HepG2 (cell line): Measurements from ENCODE around the gene FGD5. TPM values are rescaled to one million over a fixed set of nuclear protein-coding genes. Genes with fewer than 3 reads are reported as not detected.

Experiments
- ATAC-seq: fragments of 200-7000 bp; cut with Tn5 transposase; 3 replicates; pipeline ENCODE4 v1.9.1; 2020; ENCODE audit warnings: mild to moderate bottlenecking, moderate library complexity
- BruUV-seq: library from RNA; stranded (reverse); fragments of 400-500 nt; replicated peaks from 2 replicates; lab custom pipeline; 2021; lab: Mats Ljungman, UMichigan
- CTCF ChIA-PET: fragments of 300-600 bp; formaldehyde crosslinking; extraction: SDS; loops from one replicate; lab custom pipeline; 2021; ENCODE audit warnings: low total read pairs, inconsistent platforms, low intra/inter-chr PET ratio; lab: Yijun Ruan, JAX
- POLR2A ChIA-PET: fragments of 350-600 bp; sonication (Branson Sonifier 250); formaldehyde crosslinking; loops from one replicate; lab custom pipeline; 2020; ENCODE audit warnings: antibody characterized with exemption, inconsistent platforms; lab: Yijun Ruan, JAX
- DNase-seq: peaks from one replicate; pipeline ENCODE4 v3.0.0-alpha.2; 2015; ENCODE audit warnings: low spot score
- FAIRE-seq: peaks from 3 replicates; lab custom pipeline; 2011; peaks lifted over from hg19 to GRCh38; lab: Jason Lieb, UNC
- H2AFZ ChIP-seq: one replicate; pipeline ENCODE4 v1.6.1; 2011; ENCODE audit warnings: low read length, inconsistent platforms
- H3K27ac ChIP-seq: fragments of 300-600 bp; 3 replicates; pipeline ENCODE4 v1.8.0; 2011; ENCODE audit warnings: mixed run types, mild to moderate bottlenecking, mixed read lengths, low read length, inconsistent platforms; ENCODE audit not compliant: insufficient read depth; ENCODE audit errors: extremely low read length
- H3K27me3 ChIP-seq, 2 experiments: fragments of 200-600 bp in 1 of 2; 2 replicates in 1 of 2; 3 replicates in 1 of 2; pipeline versions ENCODE4 v1.6.0 to v1.8.0; 2011; ENCODE audit warnings: low read length in 2 of 2, mild to moderate bottlenecking in 2 of 2, moderate library complexity in 2 of 2, inconsistent platforms in 1 of 2; ENCODE audit not compliant: insufficient read depth in 2 of 2, control insufficient read depth in 1 of 2
- H3K36me3 ChIP-seq, 2 experiments: fragments of 200-600 bp in 1 of 2; replicated peaks in 1 of 2; 2 replicates in 1 of 2; 3 replicates in 1 of 2; pipeline versions ENCODE4 v1.5.1 to v1.8.0; 2011; ENCODE audit warnings: low read length in 2 of 2, inconsistent platforms in 1 of 2; ENCODE audit not compliant: insufficient read depth in 2 of 2, control insufficient read depth in 1 of 2
- H3K4me1 ChIP-seq: 2 replicates; pipeline ENCODE4 v1.5.1; 2012; ENCODE audit warnings: low read length, inconsistent platforms; ENCODE audit not compliant: insufficient read depth
- H3K4me2 ChIP-seq: 2 replicates; pipeline ENCODE4 v1.6.0; 2011; ENCODE audit warnings: low read depth, low read length, inconsistent platforms
- H3K4me3 ChIP-seq, 3 experiments: fragments of 200-600 bp in 1 of 3; sonication (generic), shearing (Covaris generic) in 1 of 3; replicated peaks in 1 of 3; 2 replicates each; pipeline ENCODE4 v1.5.1; 2011 to 2016; ENCODE audit warnings: low read length in 3 of 3, inconsistent platforms in 2 of 3, low read depth in 2 of 3, mild to moderate bottlenecking in 2 of 3, control low read depth in 1 of 3, mixed read lengths in 1 of 3; ENCODE audit not compliant: insufficient read depth in 1 of 3
- H3K79me2 ChIP-seq: one replicate; pipeline ENCODE4 v1.6.1; 2011; ENCODE audit warnings: low read length, inconsistent platforms; ENCODE audit not compliant: insufficient read depth
- H3K9ac ChIP-seq: 2 replicates; pipeline ENCODE4 v1.6.0; 2011; ENCODE audit warnings: mild to moderate bottlenecking, low read depth, low read length, inconsistent platforms; ENCODE audit not compliant: insufficient read depth
- H3K9me3 ChIP-seq: 2 replicates; pipeline ENCODE4 v1.5.1; 2012; ENCODE audit warnings: mild to moderate bottlenecking, low read length
- H4K20me1 ChIP-seq: 2 replicates; pipeline ENCODE4 v1.6.0; 2011; ENCODE audit warnings: inconsistent platforms, mild to moderate bottlenecking, low read length, moderate library complexity; ENCODE audit not compliant: insufficient read depth
- BORCS8-MEF2B ChIP-seq: sonication (generic); formaldehyde crosslinking; IDR thresholded peaks from 2 replicates; pipeline ENCODE4 v1.8.0; 2022; ENCODE audit warnings: mild to moderate bottlenecking, missing genetic modification reagents
- DDIT3 ChIP-seq: sonication (generic); formaldehyde crosslinking; IDR thresholded peaks from 2 replicates; pipeline ENCODE4 v1.4.0; 2020; ENCODE audit warnings: mild to moderate bottlenecking, missing genetic modification reagents
- GPN1 ChIP-seq: sonication (generic); formaldehyde crosslinking; IDR thresholded peaks from 2 replicates; pipeline ENCODE4 v1.5.1; 2020; ENCODE audit warnings: missing genetic modification reagents, borderline replicate concordance
- GZF1 ChIP-seq: sonication (generic); formaldehyde crosslinking; IDR thresholded peaks from 2 replicates; pipeline ENCODE4 v1.5.1; 2020; ENCODE audit warnings: mild to moderate bottlenecking, missing genetic modification reagents
- KDM5A ChIP-seq: fragments of 200-600 bp; sonication (generic); IDR thresholded peaks from 2 replicates; pipeline ENCODE4 v1.7.0; 2018; ENCODE audit warnings: antibody characterized with exemption, mild to moderate bottlenecking, low read length, borderline replicate concordance
- KMT2A ChIP-seq: sonication (generic); formaldehyde crosslinking; IDR thresholded peaks from 2 replicates; pipeline ENCODE4 v1.4.0; 2020; ENCODE audit warnings: missing genetic modification reagents
- MTF1 ChIP-seq: sonication (generic); formaldehyde crosslinking; IDR thresholded peaks from 2 replicates; pipeline ENCODE4 v1.5.0; 2020; ENCODE audit warnings: missing genetic modification reagents
- PAWR ChIP-seq: sonication (generic); formaldehyde crosslinking; IDR thresholded peaks from 2 replicates; pipeline ENCODE4 v1.4.0; 2020; ENCODE audit warnings: missing genetic modification reagents, mild to moderate bottlenecking, borderline replicate concordance
- PAX8 ChIP-seq: sonication (generic); formaldehyde crosslinking; IDR thresholded peaks from 2 replicates; pipeline ENCODE4 v1.8.0; 2022; ENCODE audit warnings: mild to moderate bottlenecking, missing genetic modification reagents, borderline replicate concordance
- PHF20 ChIP-seq: sonication (generic); formaldehyde crosslinking; IDR thresholded peaks from 2 replicates; pipeline ENCODE4 v1.5.0; 2020; ENCODE audit warnings: mild to moderate bottlenecking, missing genetic modification reagents
- STAG1 ChIP-seq: sonication (generic); formaldehyde crosslinking; IDR thresholded peaks from 2 replicates; pipeline ENCODE4 v1.4.0; 2020; ENCODE audit warnings: missing genetic modification reagents
- U2AF1 ChIP-seq: fragments of 200-400 bp; formaldehyde crosslinking; optimal IDR thresholded peaks from 2 replicates; pipeline ENCODE3; 2017; ENCODE audit warnings: mild to moderate bottlenecking, low read depth, low read length
- YEATS4 ChIP-seq: sonication (generic); formaldehyde crosslinking; IDR thresholded peaks from 2 replicates; pipeline ENCODE4 v1.4.0; 2020; ENCODE audit warnings: missing genetic modification reagents, borderline replicate concordance
- ZBTB1 ChIP-seq: sonication (generic); formaldehyde crosslinking; IDR thresholded peaks from 2 replicates; pipeline ENCODE4 v1.4.0; 2020; ENCODE audit warnings: missing genetic modification reagents, borderline replicate concordance
- ZNF12 ChIP-seq: sonication (generic); formaldehyde crosslinking; IDR thresholded peaks from 2 replicates; pipeline ENCODE4 v1.5.0; 2020; ENCODE audit warnings: missing genetic modification reagents
- ZNF275 ChIP-seq: sonication (generic); formaldehyde crosslinking; IDR thresholded peaks from 2 replicates; pipeline ENCODE4 v1.8.0; 2022; ENCODE audit warnings: missing genetic modification reagents, mild to moderate bottlenecking, inconsistent platforms, borderline replicate concordance
- ZNF292 ChIP-seq: sonication (generic); formaldehyde crosslinking; IDR thresholded peaks from 2 replicates; pipeline ENCODE4 v1.8.1; 2022; ENCODE audit warnings: mild to moderate bottlenecking, low read depth, missing genetic modification reagents, borderline replicate concordance
- ZNF430 ChIP-seq: sonication (generic); formaldehyde crosslinking; IDR thresholded peaks from 2 replicates; pipeline ENCODE4 v1.9.0; 2021; ENCODE audit warnings: mild to moderate bottlenecking, missing genetic modification reagents
- ZNF431 ChIP-seq: sonication (generic); formaldehyde crosslinking; IDR thresholded peaks from 2 replicates; pipeline ENCODE4 v1.9.0; 2022; ENCODE audit warnings: missing genetic modification reagents, low read depth, mild to moderate bottlenecking, borderline replicate concordance
- ZNF562 ChIP-seq: sonication (generic); formaldehyde crosslinking; IDR thresholded peaks from 2 replicates; pipeline ENCODE4 v1.8.0; 2022; ENCODE audit warnings: missing genetic modification reagents, borderline replicate concordance
- ZNF883 ChIP-seq: sonication (generic); formaldehyde crosslinking; IDR thresholded peaks from 2 replicates; pipeline ENCODE4 v1.5.1; 2020; ENCODE audit warnings: mild to moderate bottlenecking, missing genetic modification reagents; ENCODE audit errors: not compliant biosample characterization
- ZZZ3 ChIP-seq: sonication (generic); formaldehyde crosslinking; IDR thresholded peaks from 2 replicates; pipeline ENCODE4 v1.4.0; 2020; ENCODE audit warnings: missing genetic modification reagents, mild to moderate bottlenecking, borderline replicate concordance
- WGBS: methylation state at CpG from one replicate; pipeline ENCODE4 v1.1.6; 2017; ENCODE audit warnings: low lambda C conversion rate; 5-methylcytosine and 5-hydroxymethylcytosine counted together
- in situ Hi-C: cut with HindIII; loops from 2 replicates; pipeline ENCODE4 v1.10.0; 2017; ENCODE audit warnings: low pct_unique_long_range_greater_than_20kb; ENCODE audit not compliant: extremely low pct_ligation_motif_present
- intact Hi-C: fragments of 100-400 bp; cut with micrococcal nuclease; formaldehyde crosslinking; loops from one replicate; pipeline ENCODE4 v1.10.0; 2022; ENCODE audit not compliant: unreplicated experiment
- polyA plus RNA-seq, 8 experiments: library from polyadenylated mRNA; depleted of rRNA in 3 of 8; stranded (reverse) in 7 of 8; unstranded in 1 of 8; fragments of >200 nt; fragmentation: Illumina TruSeq in 4 of 8; extraction: Trizol in 4 of 8; gene quantifications; 2 replicates each; pipeline versions ENCODE4 v1.2.1 to v1.2.3, GENCODE V29; 2011 to 2016; ENCODE audit warnings: low read depth in 4 of 8, missing spikeins in 1 of 8, mixed read lengths in 1 of 8; ENCODE audit not compliant: insufficient read depth in 1 of 8
- total RNA-seq, 5 experiments: library from RNA; depleted of rRNA; stranded (reverse); fragments of >200 nt; fragmentation: Illumina TruSeq; extraction: Trizol; gene quantifications; 2 replicates each; pipeline ENCODE4 v1.2.3, GENCODE V29; 2016; ENCODE audit warnings: low read depth in 1 of 5

The FGD5 gene
- total and polyA plus RNA-seq, 2 of the 13 experiments (the other 11 are each of a cell fraction or from before 2014, with no cell fraction given): 0.17 TPM; not detected in 1

- TF ChIP-seq ZNF883 (CRISPR knock-in tag) (no peak), ZNF430 (no peak), KDM5A (no peak), ZZZ3 (CRISPR knock-in tag) (no peak), DDIT3 (no peak), ZNF12 (CRISPR knock-in tag) (no peak), YEATS4 (CRISPR knock-in tag) (no peak)
These were observed 31.0 kb downstream of the FGD5 start (continued) for GRCh38 chr3:14849638-14850230.

GRCh38 chr3:14852058-14852594 is 33.4 kb downstream of the FGD5 start:
- ChIA-PET POLR2A (no interaction called here), CTCF (no interaction called here)
- in situ Hi-C loops: no loop called here
- no peak overlapping the region for H3K9ac ChIP-seq
- no peaks in the 10 kb centered on the region for H3K9me3 ChIP-seq
- H3K36me3 ChIP-seq: no peaks in the 10 kb centered on the region
- ATAC-seq: no peak
- peaks cover 6% of the 10 kb centered on the region; the same call in 1 of the 2 replicates for H3K4me1 ChIP-seq
- 63% methylated on average over 5 of the region's 5 CpGs for WGBS
- H3K4me3 ChIP-seq: no peak overlapping the region
- H3K27ac ChIP-seq: no peak overlapping the region
- no TSS peak for BruUV-seq
- no peak overlapping the region for H3K4me2 ChIP-seq
- H2AFZ ChIP-seq: no peak overlapping the region
- no peaks in the 10 kb centered on the region for H4K20me1 ChIP-seq
- intact Hi-C loops: no loop called here
- H3K27me3 ChIP-seq: peaks cover 2 to 7% of the 10 kb centered on the region in 2 experiments; a peak in 2 of 5 replicates
- no peak for DNase-seq
- FAIRE-seq: no peak
- H3K79me2 ChIP-seq: no peaks in the 10 kb centered on the region
- TF ChIP-seq STAG1 (CRISPR knock-in tag): no peak
- TF ChIP-seq MTF1 (CRISPR knock-in tag): no peak
- no peak for TF ChIP-seq ZBTB1 (CRISPR knock-in tag)
- TF ChIP-seq GZF1 (CRISPR knock-in tag): no peak
- no peak for TF ChIP-seq PAX8
- TF ChIP-seq BORCS8-MEF2B (CRISPR knock-in tag): no peak
- no peak for TF ChIP-seq ZNF292 (CRISPR knock-in tag)
- TF ChIP-seq PHF20 (CRISPR knock-in tag): no peak
- TF ChIP-seq ZNF275: no peak
- TF ChIP-seq ZNF431 (CRISPR knock-in tag): no peak
- no peak for TF ChIP-seq PAWR (CRISPR knock-in tag)
- no peak for TF ChIP-seq ZNF562 (CRISPR knock-in tag)
- TF ChIP-seq U2AF1: no peak
- TF ChIP-seq GPN1 (CRISPR knock-in tag): no peak
- no peak for TF ChIP-seq KMT2A (CRISPR knock-in tag)
